ENCODE measurements around the gene SLC66A3. TPM values are rescaled to one million over a fixed set of nuclear protein-coding genes. Genes with fewer than 3 reads are reported as not detected.

SLC66A3 gene
- total and polyA plus RNA-seq, 7 donors, result 3.9 to 6.7 (median 5.0) TPM

- H3K4me1 ChIP-seq, result peaks cover 15% of the 10 kb centered on the region
- H3K27me3 ChIP-seq (ENCODE audit: insufficient read depth in 3 of 3, low read length in 2 of 3), result peaks cover 0 to 4% (median 0%) of the 10 kb centered on the region in 3 donors
- no peak overlapping the region for H3K27ac ChIP-seq
- no peaks in the 10 kb centered on the region for H3K9me3 ChIP-seq
- intact Hi-C loops (cut with DNase I), result no loop called here
- DNase-seq (no peak), ATAC-seq (no peak)
- H3K4me3 ChIP-seq, result no peak overlapping the region
- WGBS, 3 donors, result 56 to 60% (median 59%) methylated on average over 11 of the region's 11 CpGs
- no peak for TF ChIP-seq CTCF (IDR thresholded peaks at IDR 0.05)
- H3K36me3 ChIP-seq (ENCODE audit: insufficient read depth in 1 of 2, low read depth in 1 of 2), result no peaks in the 10 kb centered on the region
Measured at GRCh38 chr2:11128243-11128951, 26.9 kb upstream of the SLC66A3 start.

GRCh38 chr2:11129598-11130449 is 25.4 kb upstream of the SLC66A3 start:
- peak overlapping the region; percentile 55 for H3K4me3 ChIP-seq
- peak overlapping the region; percentile 16 for H3K27ac ChIP-seq
- H3K27me3 ChIP-seq (ENCODE audit: insufficient read depth in 3 of 3, low read length in 2 of 3), result peaks cover 0 to 4% (median 0%) of the 10 kb centered on the region in 3 donors
- peak; percentile 6 for TF ChIP-seq CTCF (IDR thresholded peaks at IDR 0.05)
- DNase-seq, result peak in 1 of 2 donors; percentile 67
- no peaks in the 10 kb centered on the region for H3K9me3 ChIP-seq
- peaks cover 18% of the 10 kb centered on the region for H3K4me1 ChIP-seq
- intact Hi-C loops (cut with DNase I), result loop anchor here (5.0 to 10.0 kb wide), 3 partner anchors 55 to 455 kb away; no protein-coding TSS in a partner anchor
- 12 to 14% (median 14%) methylated on average over 43 to 46 of the region's 46 CpGs for WGBS, 3 donors
- ATAC-seq, result peak in 3 of 4 donors; percentile 14 to 39 (median 25)
- H3K36me3 ChIP-seq (ENCODE audit: insufficient read depth in 1 of 2, low read depth in 1 of 2), result no peaks in the 10 kb centered on the region

- H3K9me3 ChIP-seq, result no peaks in the 10 kb centered on the region
- H3K4me3 ChIP-seq, result no peak overlapping the region
- no peaks in the 10 kb centered on the region for H3K36me3 ChIP-seq (ENCODE audit: insufficient read depth in 1 of 2, low read depth in 1 of 2)
- peaks cover 18% of the 10 kb centered on the region for H3K4me1 ChIP-seq
- DNase-seq, result peak in 1 of 2 donors; percentile 20
- no peak overlapping the region for H3K27ac ChIP-seq
- no peak for ATAC-seq
- no peak for TF ChIP-seq CTCF (IDR thresholded peaks at IDR 0.05)
- 76 to 82% (median 77%) methylated on average over 20 of the region's 20 CpGs for WGBS, 3 donors
- peaks cover 0 to 7% (median 0%) of the 10 kb centered on the region in 3 donors for H3K27me3 ChIP-seq (ENCODE audit: insufficient read depth in 3 of 3, low read length in 2 of 3)
- intact Hi-C loops (cut with DNase I), result loop anchor here (5.0 to 10.0 kb wide), 3 partner anchors 53 to 453 kb away; no protein-coding TSS in a partner anchor
Measured at GRCh38 chr2:11131166-11131920, 23.9 kb upstream of the SLC66A3 start.

GRCh38 chr2:11132036-11132671 is 23.1 kb upstream of the SLC66A3 start:
- H3K27me3 ChIP-seq (ENCODE audit: insufficient read depth in 3 of 3, low read length in 2 of 3), result peaks cover 0 to 7% (median 0%) of the 10 kb centered on the region in 3 donors
- H3K9me3 ChIP-seq, result no peaks in the 10 kb centered on the region
- WGBS, 3 donors, result 69 to 74% (median 74%) methylated on average over 19 of the region's 19 CpGs
- H3K4me3 ChIP-seq, result peak overlapping the region; percentile 63
- intact Hi-C loops (cut with DNase I), result loop anchor here (1.0 to 10.0 kb wide), 7 partner anchors 25 to 453 kb away; no protein-coding TSS in a partner anchor
- DNase-seq (no peak), ATAC-seq (no peak)
- no peak overlapping the region for H3K27ac ChIP-seq
- no peaks in the 10 kb centered on the region for H3K36me3 ChIP-seq (ENCODE audit: insufficient read depth in 1 of 2, low read depth in 1 of 2)
- H3K4me1 ChIP-seq, result peaks cover 18% of the 10 kb centered on the region
- TF ChIP-seq CTCF (IDR thresholded peaks at IDR 0.05), result no peak
